HG02852 (cell line): ENCODE results near the gene ARHGAP18.

Experiments used
- ATAC-seq: cut with Tn5 transposase; IDR thresholded peaks from one replicate; pipeline ENCODE4 v1.9.1; 2021; ENCODE audit warnings: mild to moderate bottlenecking, moderate library complexity; ENCODE audit not compliant: unreplicated experiment

ARHGAP18 gene

DNA sequence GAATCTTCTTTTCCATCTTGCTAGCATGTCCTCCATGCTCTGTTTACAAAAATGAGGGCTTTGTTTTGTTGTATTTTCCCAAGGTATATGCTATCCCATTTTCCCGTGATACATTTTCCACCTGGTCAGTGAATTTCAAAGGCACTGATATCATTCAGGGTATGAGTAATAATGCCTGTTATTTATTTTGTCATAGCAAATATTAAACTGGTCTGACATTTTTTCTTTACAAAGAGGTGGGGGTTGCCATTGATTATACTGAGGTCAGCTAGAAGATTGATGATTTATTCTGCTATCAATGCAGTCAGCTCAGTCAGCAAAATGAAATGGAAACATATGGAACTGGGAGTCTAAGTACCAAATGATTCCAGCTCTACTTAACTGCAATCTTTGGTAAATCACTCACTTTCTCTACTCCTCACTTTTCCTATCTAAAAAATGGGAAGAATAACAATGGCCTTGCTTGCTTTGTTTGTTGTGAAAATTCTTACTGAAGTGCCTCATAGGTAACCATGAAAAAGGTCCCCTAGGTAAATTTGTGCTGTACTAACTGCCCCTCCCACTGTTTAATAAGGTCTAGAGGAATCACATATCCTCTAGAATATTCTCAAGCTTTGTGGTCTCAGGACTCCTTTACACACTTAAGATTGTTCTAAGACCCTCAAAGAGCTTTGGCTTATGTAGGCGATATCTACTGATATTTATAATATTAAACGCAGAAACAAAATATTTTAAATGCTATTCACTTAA lies 64.0 kb downstream of the ARHGAP18 start:
- ATAC-seq, result no peak

DNA sequence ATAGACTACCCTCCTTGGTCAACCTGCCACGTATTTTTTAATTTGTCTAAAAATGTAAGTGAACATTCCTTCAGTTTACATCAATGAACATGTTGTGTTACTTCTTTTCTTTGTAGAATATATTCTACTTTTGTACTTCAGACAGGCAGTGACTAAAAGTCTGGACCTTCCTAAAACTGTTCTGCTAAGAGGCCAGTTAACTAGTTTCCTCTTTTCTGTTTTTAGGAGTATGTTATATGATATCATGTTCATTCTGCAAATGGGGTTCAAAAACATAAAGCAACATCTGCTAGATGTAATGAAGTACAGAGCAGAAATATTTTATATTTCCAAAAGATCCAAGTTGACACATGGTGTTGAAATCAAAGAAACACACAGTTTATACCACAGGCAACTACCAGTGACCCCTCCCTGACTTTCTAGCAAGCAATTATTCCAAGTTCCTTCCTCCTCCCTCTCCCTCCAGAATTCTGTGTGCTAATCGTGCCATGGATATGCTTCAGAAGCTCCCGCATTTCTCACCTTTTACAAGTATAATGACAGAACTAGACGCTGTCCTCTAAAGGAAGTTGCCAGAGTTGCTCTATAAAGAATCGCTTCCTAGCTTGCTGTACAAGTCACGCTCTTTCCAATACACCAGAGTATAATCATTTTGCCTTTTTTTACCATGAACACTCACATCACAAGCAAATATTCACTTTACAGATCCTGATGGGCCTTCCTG lies 64.7 kb downstream of the ARHGAP18 start:
- ATAC-seq, result no peak

DNA sequence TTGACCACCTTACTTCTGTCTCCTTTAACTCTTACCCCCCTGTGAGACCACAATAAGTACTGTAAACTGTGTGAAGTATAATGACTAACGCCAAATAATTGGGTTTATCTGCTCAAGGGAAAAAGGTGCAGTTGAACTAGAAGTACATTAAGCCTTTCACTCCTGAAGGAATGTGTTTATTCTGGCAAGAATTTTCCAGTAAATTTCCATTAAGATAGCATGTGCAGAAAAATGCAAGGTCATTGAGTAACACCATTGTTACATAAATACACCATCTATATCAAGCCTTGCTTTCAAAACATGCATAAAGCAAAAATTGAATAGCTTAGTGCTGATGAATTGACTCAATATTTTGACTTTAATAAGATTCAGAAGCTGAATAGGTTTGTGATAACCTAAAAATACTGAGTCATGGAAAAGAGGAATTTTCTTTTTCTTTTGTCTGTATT lies 65.4 kb downstream of the ARHGAP18 start:
- no peak for ATAC-seq

DNA sequence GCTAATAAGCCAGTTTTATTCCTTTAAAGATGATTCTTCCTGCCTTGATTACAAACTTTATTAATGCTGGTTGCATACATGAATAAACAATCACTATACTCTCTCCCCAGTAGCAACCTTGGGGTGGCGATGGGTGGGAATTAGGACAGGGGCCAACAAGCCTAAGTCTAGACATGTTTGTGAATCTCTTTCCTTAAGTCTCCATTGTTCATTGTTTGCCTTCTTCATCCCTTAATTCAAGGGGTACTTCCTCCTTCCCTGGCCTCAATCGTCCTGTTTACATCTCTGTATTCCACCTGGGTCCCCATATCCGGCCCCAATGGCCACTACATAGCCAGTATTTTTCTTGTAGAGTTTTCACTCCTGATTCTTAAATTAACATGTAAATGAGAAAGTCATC lies 66.0 kb downstream of the ARHGAP18 start:
- no peak for ATAC-seq

DNA sequence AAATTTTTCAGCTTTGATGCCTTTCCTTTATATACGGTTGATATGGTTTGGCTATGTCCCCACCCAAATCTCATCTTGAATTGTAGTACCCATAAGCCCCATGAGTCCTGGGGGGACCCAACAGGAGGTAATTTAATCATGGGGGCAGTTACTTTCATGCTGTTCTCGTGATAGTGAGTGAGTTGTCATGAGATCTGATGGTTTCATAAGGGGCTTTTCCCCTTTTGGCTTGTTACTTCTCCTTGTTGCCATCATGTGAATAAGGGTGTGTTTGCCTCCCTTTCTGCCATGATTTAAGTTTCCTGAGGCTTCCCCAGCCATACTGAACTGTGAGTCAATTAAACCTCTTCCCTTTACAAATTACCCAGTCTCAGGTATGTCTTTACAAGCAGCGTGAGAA lies 66.8 kb downstream of the ARHGAP18 start:
- ATAC-seq, result no peak

DNA sequence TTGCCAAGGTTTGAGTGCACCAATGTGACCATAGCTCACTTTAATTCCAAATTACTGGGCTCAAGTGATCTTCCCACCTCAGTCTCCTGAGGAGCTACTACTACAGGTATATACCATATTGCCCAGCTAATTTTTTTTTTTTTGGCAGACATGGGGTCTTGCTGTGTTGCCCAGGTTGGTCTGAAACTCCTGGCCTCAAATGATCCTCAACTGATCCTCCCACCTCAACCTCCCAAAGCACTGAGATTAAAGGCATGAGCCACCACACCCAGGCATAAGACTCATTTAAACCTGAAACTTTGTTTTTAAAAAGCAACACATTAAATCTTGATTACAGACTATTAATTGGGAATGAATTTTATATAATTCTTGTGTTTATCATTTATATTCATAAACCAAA lies 67.7 kb downstream of the ARHGAP18 start:
- no peak for ATAC-seq

DNA sequence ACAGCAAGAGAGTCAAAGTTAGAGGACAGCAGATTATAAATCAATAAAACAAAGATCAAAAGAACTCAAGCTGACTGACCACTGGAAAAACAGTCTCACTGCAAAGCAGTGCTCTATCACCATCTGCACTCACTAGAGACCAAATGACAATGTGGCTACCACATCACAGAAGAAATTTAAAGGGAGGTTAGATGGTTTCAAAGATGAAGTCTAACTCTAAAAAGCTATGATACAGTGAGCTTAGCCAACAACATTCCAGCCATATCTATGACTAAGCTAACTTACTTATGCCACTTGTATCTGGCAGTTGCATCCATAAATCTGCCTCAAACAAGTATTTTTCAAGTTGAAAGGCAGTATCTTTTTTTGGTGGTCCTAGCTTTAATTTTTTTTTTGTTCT lies 68.6 kb downstream of the ARHGAP18 start:
- ATAC-seq, result no peak

DNA sequence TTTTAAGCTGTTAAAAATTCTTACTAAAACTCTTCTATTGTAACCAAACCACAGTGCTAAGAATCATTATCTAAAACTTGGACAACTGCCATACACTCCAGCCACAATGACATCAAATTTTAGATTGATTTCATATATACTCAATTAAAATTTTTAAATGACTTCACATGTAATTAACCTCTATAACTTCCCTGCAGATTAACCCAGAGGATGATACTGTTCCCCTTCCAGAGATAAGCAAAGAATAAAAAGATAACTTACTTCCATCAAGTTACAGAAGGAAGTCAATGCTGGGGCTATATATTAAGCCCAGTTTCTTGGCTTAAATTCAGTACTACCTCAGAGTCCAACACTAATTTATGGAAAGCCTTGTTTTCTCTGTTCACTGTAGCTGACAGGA lies 71.3 kb downstream of the ARHGAP18 start:
- ATAC-seq, result no peak

DNA sequence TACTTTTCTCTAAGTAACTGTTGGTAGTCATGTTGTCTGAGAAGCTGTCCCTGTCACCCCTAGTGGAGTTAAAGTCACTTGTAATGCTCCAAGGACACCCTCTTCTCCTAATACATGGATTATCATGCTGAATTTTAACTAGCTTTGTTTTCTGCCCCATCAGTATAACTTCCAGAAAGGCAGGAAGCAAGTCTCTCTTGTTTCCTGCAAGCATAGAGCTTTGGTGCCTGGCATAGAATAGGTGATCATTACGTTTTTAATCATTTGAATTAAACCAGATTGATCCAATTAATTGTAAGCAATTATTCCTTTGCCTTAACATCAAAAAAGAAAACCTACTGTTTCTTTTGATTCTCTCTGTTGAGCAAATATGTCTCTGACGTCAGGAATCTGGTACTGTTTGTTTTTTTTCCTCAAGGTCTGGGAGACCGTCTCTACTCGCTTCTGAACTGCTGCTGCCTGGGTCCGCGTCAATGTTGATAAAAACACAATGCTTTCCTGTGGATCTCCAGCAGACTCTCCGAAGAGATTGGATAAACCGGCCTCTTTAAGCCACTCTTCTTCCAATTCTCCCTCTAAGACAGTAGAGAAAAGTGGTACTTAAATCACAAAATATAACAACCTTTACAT lies 71.8 kb downstream of the ARHGAP18 start:
- no peak for ATAC-seq

DNA sequence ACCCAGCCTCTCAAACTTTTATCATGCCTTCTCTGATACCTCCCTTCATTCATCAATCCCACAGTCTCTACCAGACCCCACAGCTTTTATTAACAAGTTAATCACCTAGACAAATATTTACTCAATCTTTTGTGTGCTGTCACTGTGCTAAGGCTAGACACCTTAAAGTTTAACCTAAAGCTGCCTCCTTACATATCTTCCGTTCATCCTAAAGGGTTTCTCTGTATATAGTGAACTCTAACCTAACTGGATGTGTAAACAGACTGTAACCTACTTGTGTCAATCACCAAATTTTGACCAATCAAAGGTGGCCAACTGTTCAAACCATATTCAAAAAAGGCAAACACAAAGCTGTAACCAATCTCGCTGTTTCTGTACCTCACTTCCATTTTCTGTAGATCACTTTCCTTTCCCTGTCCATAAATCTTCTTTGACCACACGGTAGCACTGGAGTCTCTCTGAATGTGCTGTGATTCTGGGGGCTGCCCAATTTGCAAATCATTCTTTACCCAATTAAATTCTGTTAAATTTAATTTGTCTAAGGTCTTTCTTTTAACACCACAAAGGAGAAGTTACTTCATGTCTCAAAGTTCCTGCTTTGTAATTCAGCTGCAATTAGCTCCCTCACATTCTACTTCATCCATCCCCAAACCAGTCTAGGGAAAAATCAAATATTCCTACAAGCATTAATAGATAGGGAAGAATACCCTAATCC lies 72.5 kb downstream of the ARHGAP18 start:
- no peak for ATAC-seq

DNA sequence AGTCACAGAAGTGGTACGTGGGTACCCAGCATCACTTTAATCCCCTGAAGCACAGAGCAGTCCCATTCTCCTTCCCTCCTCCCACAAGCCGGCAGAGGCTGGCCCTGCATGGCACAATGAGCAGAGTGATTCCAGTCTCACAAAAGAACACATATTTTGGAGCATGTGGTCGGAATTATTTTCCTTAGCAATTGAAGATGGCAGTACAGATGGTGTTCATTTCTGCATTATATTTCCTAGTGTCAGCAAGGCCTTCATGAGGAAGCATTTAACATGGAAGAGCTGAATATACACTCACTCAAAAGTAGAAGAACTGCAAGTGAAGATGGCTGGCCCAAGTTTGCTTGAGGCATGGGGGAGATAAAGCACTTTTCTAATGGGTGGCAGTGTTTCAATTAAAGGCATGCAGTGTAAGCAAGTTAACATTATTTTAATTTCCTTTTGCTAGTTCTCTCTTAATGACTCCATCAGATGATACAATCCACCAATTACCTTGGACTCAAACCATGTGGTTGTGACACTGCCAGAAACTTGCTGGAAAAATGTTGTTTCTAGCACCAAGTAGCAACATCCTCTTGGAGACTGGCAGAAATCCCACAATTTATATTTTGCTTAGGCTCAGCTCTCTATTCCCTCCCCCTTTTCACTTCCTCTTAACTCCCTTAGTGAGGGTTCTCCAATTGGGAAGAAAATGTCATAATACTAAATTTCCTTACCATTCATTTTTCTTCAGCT lies 74.4 kb downstream of the ARHGAP18 start:
- no peak for ATAC-seq

DNA sequence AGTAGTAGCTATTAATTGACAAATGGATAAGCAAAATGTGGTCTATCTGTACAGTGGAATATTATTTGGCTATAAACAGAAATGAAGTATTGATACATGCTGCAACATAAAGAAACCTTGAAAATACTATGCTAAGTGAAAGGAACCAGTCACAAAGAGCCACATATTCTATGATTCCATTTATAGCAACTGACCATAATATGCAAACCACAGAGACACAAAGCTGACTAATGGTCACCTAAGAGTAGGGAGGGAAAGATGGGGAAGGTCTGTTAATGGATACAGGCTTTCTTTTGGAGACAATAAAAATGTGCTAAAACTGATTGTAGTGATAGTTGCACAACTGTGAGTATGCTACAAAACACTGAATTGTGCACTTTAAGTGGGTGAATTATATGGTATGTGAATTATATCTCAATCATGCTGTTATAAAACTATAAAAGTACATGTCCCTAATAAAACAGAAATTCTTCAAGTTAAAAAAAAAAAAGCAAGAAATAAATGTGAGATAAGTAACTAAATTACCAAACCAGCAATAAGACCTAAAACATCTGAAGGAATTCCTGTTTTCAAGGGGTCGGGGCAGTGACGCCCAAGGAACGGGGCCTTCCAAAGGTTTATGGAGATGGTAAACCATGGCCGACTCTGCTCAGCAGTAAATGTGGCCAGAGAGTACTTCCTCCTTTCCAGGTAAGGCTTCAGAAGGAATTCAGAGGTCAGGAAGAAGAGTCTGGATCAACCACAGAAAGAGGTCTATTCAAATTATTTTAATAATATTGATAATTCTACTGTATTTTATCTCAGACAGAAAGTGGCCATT lies 75.4 kb downstream of the ARHGAP18 start:
- no peak for ATAC-seq

DNA sequence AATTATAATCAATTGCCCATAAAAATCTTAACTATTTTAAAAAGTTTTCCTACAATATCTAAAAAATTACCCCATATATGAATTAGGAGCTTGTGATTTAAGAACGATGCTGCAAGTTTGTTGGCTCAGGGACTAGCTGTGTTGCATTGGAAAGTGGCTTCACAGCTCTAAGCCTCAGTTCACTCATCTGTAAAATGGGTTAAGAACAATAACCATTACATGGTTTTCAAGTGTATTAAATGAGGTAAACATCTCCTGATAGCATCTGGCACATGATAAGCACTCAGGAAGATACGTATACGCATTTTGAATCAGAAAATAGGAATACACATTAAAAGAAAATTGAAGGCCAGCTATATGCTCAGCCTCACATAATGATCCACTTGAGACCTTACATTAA lies 76.4 kb downstream of the ARHGAP18 start:
- ATAC-seq, result no peak

DNA sequence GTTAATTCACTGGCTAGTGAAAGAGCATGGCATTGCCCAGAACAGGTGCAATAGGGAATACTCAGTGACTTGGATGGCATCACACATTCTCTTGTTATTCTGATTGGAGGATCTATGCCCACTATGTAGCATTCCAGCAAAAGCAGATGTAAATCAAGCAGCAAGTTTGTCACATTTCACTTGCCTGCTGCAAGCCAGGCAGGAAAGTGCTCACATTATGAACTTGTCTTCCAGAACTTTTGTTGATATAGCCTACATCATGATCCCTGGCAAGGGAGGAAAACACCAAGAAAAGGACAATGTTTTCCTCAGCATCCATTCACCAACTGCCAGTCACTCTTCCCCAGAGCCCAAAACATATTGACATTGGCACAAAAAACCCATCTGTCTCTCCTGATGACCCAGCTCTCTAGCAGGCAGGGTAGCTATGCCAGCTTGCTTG lies 77.8 kb downstream of the ARHGAP18 start:
- no peak for ATAC-seq

DNA sequence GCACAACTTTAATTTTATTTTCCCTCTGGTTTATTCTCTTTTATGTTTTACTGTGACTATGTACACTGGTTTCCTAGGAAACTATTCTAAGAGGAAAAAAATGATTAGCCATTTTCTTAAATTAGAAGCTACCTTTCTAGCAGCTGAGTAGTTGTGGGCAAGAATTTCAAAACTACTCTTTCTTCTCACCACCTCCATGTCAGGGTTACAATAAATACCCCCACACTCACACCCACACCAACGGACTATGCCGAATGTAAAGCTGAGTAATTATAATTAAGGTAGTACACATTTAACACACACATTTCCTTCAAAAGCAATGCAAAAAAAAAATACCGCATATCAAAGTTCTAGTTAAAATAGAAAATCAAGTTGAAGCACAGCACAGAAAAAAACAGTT lies 78.9 kb downstream of the ARHGAP18 start:
- ATAC-seq, result no peak

DNA sequence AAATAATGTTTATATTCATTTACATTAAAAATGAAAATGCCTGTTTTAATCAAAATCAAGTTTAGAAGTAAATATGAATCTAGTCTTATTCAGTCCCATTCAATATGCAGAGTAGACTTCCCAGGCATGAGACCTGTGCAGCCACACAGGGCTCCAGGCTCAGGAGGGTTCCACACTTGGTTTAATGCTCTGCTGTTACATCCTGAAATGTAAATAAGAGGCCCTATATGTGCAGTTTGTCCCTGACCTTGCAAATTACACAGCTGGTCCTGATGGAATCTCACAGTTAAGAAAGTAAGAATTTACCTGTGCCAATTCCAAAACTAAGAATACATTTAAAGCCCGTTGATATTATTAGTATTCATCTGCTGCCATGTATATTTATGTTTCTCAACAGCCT lies 79.4 kb downstream of the ARHGAP18 start:
- no peak for ATAC-seq

DNA sequence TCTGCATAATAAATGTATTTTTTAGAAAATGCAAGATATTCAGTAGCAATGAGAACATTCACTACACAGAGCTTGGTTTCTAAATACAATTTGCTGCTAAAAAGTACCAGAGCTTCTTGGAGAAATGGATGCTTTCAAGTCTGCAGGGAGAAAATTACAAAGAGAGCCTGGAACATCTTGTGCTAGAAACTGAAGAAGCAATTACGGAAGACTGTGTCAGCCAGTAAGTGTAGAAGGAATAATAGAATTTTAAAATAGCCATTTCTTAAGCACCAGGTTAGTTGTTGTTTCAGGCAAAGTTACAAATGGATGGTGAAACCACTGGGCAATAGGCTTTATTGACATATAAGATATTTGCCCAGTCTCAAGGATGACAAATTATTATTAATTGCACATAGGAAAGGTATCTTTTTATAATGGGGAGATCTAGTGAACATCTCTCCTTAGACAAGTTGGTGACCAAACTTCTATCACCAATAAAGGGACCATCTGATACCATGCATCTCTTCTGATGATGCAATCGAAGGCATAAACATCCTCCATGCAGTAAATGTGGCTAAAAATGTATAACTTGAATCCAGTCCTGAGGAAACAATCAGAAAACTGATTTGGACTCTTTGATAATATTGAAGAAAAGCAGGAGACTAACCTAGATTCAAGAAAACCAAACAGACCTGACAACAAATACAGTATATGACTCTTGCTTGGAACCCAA lies 81.7 kb downstream of the ARHGAP18 start:
- no peak for ATAC-seq

DNA sequence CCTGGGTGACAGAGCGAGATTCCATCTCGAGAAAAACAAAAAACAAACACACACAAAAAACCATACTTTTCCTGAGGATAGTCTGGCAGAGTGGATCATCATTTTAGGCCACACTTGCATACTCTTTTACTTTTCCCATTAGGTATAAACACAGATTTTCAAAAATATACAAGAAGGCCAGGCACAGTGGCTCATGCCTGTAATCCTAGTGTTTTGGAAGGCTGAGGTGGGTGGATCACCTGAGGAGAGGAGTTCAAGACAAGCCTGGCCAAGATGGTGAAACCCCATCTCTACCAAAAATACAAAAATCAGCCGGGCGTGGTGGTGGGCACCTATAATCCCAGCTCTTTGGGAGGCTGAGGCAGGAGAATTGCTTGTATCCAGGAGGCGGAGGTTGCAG lies 85.5 kb downstream of the ARHGAP18 start:
- ATAC-seq, result no peak
